ENCODE results near the gene PCNT.
A peak's percentile ranks its signal among the peaks of the same experiment; 100 is the strongest.

Gene PCNT

GRCh38 chr21:46340998-46341397, 17.0 kb downstream of the PCNT start:
- Histone ChIP-seq H3K4me1 (ENCODE audit: control insufficient read depth, insufficient read depth, low read length) (no peaks in the 10 kb centered on the region), H3K9me3 (ENCODE audit: control insufficient read depth, insufficient read depth, low read depth, low read length) (no peaks in the 10 kb centered on the region), H3K4me3 (ENCODE audit: low read depth, low read length) (no peak overlapping the region), H3K36me3 (ENCODE audit: control insufficient read depth in 2 of 2, insufficient read depth in 1 of 2, low read length in 2 of 2) (peaks cover 45 to 69% of the 10 kb centered on the region in 2 experiments; a peak in 2 of 3 replicates), H3K27ac (ENCODE audit: extremely low read depth, low read depth, low read length) (no peak overlapping the region)
- ChIA-PET POLR2A (no interaction called here), CTCF (interaction anchor here (0.6 kb wide), 1 partner anchor 79 kb away, joined by 3 read pairs; no protein-coding TSS in a partner anchor)
- TF ChIP-seq SCRT1 (tag by site-specific recombination; IDR thresholded peaks at IDR 0.05; ENCODE audit: borderline replicate concordance) (no peak), ZNF580 (tag by site-specific recombination; IDR thresholded peaks at IDR 0.05) (no peak), ZNF600 (tag by site-specific recombination; IDR thresholded peaks at IDR 0.05) (peak; percentile 75), SETDB1 (IDR thresholded peaks at IDR 0.05; ENCODE audit: insufficient read length, low read length) (no peak)

DNA sequence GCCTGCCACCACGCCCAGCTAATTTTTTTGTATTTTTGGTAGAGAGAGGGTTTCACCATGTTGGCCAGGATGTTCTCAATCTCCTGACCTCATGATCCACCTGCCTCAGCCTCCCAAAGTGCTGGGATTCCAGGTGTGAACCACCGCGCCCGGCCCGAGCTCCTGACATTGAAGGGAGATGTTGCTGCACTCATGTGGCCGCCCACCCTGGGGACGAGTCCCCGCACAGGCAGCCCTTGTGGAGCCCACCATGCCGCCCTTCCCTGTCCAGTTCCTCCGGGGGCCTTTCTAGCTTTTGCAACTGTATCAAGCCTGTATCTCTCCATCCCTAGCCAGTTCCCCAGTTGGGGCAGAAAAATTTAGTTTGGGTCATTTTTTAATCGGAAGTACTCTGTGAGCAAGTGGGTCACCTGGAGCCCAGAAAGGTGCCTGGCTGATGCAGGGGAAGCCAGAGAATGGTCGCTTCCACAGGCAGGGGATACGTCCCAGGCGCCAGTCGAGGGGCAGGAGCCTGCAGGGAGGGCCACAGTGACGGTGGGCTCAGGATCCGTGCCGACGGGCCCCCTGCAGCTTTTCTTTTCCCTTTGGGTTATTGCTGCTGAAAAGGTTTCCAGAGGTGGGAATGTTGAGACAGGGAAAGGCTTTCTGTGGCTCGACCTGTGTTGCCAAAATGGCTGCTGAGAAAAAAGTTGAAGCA, 20.4 kb downstream of the PCNT start:
- Histone ChIP-seq H3K27ac (ENCODE audit: extremely low read depth, low read depth, low read length) (no peak overlapping the region), H3K36me3 (ENCODE audit: control insufficient read depth in 2 of 2, insufficient read depth in 1 of 2, low read length in 2 of 2) (peaks cover 34 to 69% of the 10 kb centered on the region in 2 experiments), H3K4me1 (ENCODE audit: control insufficient read depth, insufficient read depth, low read length) (no peaks in the 10 kb centered on the region), H3K4me3 (ENCODE audit: low read depth, low read length) (no peak overlapping the region), H3K9me3 (ENCODE audit: control insufficient read depth, insufficient read depth, low read depth, low read length) (no peaks in the 10 kb centered on the region)
- no peak for TF ChIP-seq ZNF501 (tag by site-specific recombination; IDR thresholded peaks at IDR 0.05)
- TF ChIP-seq ZFHX2 (tag by site-specific recombination; conservative IDR thresholded peaks at IDR 0.05), result no peak
- no peak for TF ChIP-seq PRDM6 (tag by site-specific recombination; IDR thresholded peaks at IDR 0.05)
- no peak for TF ChIP-seq ZSCAN16 (tag by site-specific recombination; IDR thresholded peaks at IDR 0.05)
- no peak for TF ChIP-seq GLI2 (tag by site-specific recombination; IDR thresholded peaks at IDR 0.05; ENCODE audit: borderline replicate concordance, low read depth)
- no peak for TF ChIP-seq ZNF211 (tag by site-specific recombination; IDR thresholded peaks at IDR 0.05; ENCODE audit: low read depth)
- TF ChIP-seq ZFP3 (tag by site-specific recombination; IDR thresholded peaks at IDR 0.05; ENCODE audit: low read depth), result no peak
- TF ChIP-seq, protein P1, sequence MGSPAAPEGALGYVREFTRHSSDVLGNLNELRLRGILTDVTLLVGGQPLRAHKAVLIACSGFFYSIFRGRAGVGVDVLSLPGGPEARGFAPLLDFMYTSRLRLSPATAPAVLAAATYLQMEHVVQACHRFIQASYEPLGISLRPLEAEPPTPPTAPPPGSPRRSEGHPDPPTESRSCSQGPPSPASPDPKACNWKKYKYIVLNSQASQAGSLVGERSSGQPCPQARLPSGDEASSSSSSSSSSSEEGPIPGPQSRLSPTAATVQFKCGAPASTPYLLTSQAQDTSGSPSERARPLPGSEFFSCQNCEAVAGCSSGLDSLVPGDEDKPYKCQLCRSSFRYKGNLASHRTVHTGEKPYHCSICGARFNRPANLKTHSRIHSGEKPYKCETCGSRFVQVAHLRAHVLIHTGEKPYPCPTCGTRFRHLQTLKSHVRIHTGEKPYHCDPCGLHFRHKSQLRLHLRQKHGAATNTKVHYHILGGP (tag by site-specific recombination; IDR thresholded peaks at IDR 0.05), result no peak
- TF ChIP-seq MYNN (tag by site-specific recombination; IDR thresholded peaks at IDR 0.05; ENCODE audit: borderline replicate concordance), result no peak
- TF ChIP-seq ZNF585B (tag by site-specific recombination; IDR thresholded peaks at IDR 0.05), result no peak
- TF ChIP-seq ZNF777 (tag by site-specific recombination; IDR thresholded peaks at IDR 0.05; ENCODE audit: borderline replicate concordance), result no peak
- no peak for TF ChIP-seq ZNF175 (tag by site-specific recombination; IDR thresholded peaks at IDR 0.05)
- no peak for TF ChIP-seq PRDM10 (tag by site-specific recombination; IDR thresholded peaks at IDR 0.05)
- POLR2A ChIA-PET, result no interaction called here
- CTCF ChIA-PET, result no interaction called here

Data from HEK293 (cell line).